ENCODE data around the gene ZNRD2. TPM values are rescaled to one million over a fixed set of nuclear protein-coding genes. Genes with fewer than 3 reads are reported as not detected.

The ZNRD2 gene
- total and polyA plus RNA-seq, 10 of the 15 experiments (the other 5 are each of a cell fraction or from before 2014, with no cell fraction given), result 7.9 to 111 (median 55.4) TPM

GRCh38 chr11:65574109-65574810, 4.0 kb downstream of the ZNRD2 start (continued):
- peak; percentile 34; the same call in 1 of the 2 replicates for TF ChIP-seq MAX (IDR thresholded peaks at IDR 0.05; ENCODE audit: low read depth, low read length)
- no peak for TF ChIP-seq NFIC (IDR thresholded peaks at IDR 0.05; ENCODE audit: low read depth, low read length)
- peak; percentile 70; the same call in 1 of the 2 replicates for TF ChIP-seq ZNF217 (IDR thresholded peaks at IDR 0.05)
- peak; percentile 89 for TF ChIP-seq NR2F1 (conservative IDR thresholded peaks at IDR 0.05)
- TF ChIP-seq CBFB (IDR thresholded peaks at IDR 0.05; ENCODE audit: low read depth), result peak; percentile 50; the same call in 1 of the 2 replicates
- no peak for TF ChIP-seq YBX1 (IDR thresholded peaks at IDR 0.05)
- peak; percentile 99 for TF ChIP-seq EED (IDR thresholded peaks at IDR 0.05; ENCODE audit: low read depth)
- no peak for TF ChIP-seq CHD2 (IDR thresholded peaks at IDR 0.05; ENCODE audit: borderline replicate concordance, low read depth, low read length)
- 0 out of 2 replicates have a peak, but pooled peaks have one; percentile 17 for TF ChIP-seq TAF1 (IDR thresholded peaks at IDR 0.05; ENCODE audit: borderline replicate concordance, low read depth, low read length)
- peak; percentile 56 for TF ChIP-seq MEF2B (IDR thresholded peaks at IDR 0.05; ENCODE audit: partially characterized antibody, poor library complexity, severe bottlenecking)
- 0 out of 2 replicates have a peak, but pooled peaks have one; percentile 67 for TF ChIP-seq TCF12 (IDR thresholded peaks at IDR 0.05; ENCODE audit: low read depth, low read length)
- TF ChIP-seq SPI1 (IDR thresholded peaks at IDR 0.05; ENCODE audit: borderline replicate concordance, insufficient read depth, low read depth, low read length), result peak; percentile 92
- TF ChIP-seq ATF7 (IDR thresholded peaks at IDR 0.05; ENCODE audit: low read depth), result 0 out of 2 replicates have a peak, but pooled peaks have one; percentile 13
- TF ChIP-seq RELB (IDR thresholded peaks at IDR 0.05; ENCODE audit: low read depth), result peak; percentile 90
- TF ChIP-seq NR2C1 (IDR thresholded peaks at IDR 0.05), result peak; percentile 50
- peak; percentile 76 for TF ChIP-seq MEF2A (IDR thresholded peaks at IDR 0.05; ENCODE audit: insufficient read depth, low read depth, low read length)
- TF ChIP-seq ZNF687 (IDR thresholded peaks at IDR 0.05), result peak; percentile 35
- TF ChIP-seq SIX5 (IDR thresholded peaks at IDR 0.05; ENCODE audit: low read depth, low read length, severe bottlenecking), result peak; percentile 16
- TF ChIP-seq BCL3 (IDR thresholded peaks at IDR 0.05; ENCODE audit: borderline replicate concordance, insufficient read depth, low read depth, low read length, poor library complexity, severe bottlenecking), result peak; percentile 68
- TF ChIP-seq SREBF2 (IDR thresholded peaks at IDR 0.05; ENCODE audit: low read length), result no peak
- TF ChIP-seq PAX5 (IDR thresholded peaks at IDR 0.05; ENCODE audit: borderline replicate concordance, low read depth, low read length), result 0 out of 2 replicates have a peak, but pooled peaks have one; percentile 59
